ENCODE measurements around the gene VPS51. TPM values are rescaled to one million over a fixed set of nuclear protein-coding genes. Genes with fewer than 3 reads are reported as not detected.

VPS51 gene
- 56.1 and 77.0 TPM in 2 replicates for total RNA-seq (2022)
- percentile 72 among the genes with signal in this experiment for Bru-seq, nascent RNA
- percentile 79 among the genes with signal in this experiment for BruChase-seq, experiment 1, labeled RNA remaining after a 6-hour chase
- percentile 76 among the genes with signal in this experiment for BruChase-seq, experiment 2, labeled RNA remaining after a 2-hour chase
- long read RNA-seq, transcript VPS51-201 (10 exons, 2,714 nt) = major isoform, 117 of 158 reads
- long read RNA-seq, partial matches to known transcripts = 21 of 158 reads
- long read RNA-seq, other reads (novel, unspliced or antisense) = 20 of 158 reads

DNA sequence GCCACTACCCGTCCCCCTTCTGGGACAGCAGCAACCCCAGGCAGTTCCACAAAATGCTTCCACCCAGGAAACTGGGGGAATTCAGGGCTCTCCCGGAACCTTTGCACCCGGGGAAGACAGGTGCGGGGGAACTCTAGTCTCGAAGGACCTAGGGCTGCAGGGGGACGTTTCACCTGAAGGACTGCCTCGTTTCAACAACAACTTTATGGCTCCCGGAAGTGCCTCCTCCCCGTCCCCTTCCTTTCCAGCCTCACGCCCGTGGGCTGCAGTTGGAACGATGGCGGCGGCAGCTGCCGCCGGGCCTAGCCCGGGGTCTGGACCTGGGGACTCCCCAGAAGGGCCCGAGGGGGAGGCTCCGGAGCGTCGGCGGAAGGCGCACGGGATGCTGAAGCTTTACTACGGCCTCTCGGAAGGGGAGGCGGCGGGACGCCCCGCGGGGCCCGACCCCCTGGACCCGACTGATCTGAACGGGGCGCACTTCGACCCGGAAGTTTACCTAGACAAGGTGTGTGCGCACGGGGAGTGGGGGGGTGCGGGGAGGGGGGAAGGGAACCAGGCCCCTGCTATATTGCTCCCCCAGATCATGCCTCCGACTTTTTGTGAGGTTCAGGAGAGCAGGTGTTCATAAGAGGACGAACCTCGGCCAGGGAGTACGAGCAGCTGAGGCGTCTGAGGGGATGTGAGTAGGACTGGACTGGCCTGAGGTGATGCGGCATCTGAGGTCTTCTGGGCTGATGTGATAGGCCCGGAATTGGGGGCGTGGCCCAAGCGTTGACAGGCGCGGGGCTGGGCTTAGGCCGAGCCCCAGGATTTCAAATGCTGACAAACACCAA lies at the start of gene VPS51:
Gene VPS51 (plus strand): TSS at position 241 of the 833 bp plus-strand sequence. CDS start 37 bp downstream, at position 278.
- Mint-ChIP-seq H3K36me3 (ENCODE audit: insufficient read depth, unreplicated experiment) (no peaks in the 10 kb centered on the region), H3K4me1 (ENCODE audit: insufficient read depth, unreplicated experiment) (peaks cover 10% of the 10 kb centered on the region), H3K9me3 (ENCODE audit: unreplicated experiment) (no peaks in the 10 kb centered on the region), H3K27me3 (ENCODE audit: insufficient read depth, unreplicated experiment) (no peaks in the 10 kb centered on the region), H3K4me3 (ENCODE audit: unreplicated experiment) (peak within 1 kb of the TSS; percentile 80), H3K27ac (ENCODE audit: low read depth, unreplicated experiment) (peak within 1 kb of the TSS; percentile 89)
- ChIA-PET POLR2A (interaction anchor here (0.6 to 5.0 kb wide), 26 partner anchors 10 to 325 kb away, joined by 3 to 63 read pairs (median 5); partner anchors contain the start of genes ARL2, CAPN1, CDC42BPG and CDCA5), CTCF (interaction anchor here (0.5 to 9.2 kb wide), 7 partner anchors 16 to 320 kb away, joined by 3 to 94 read pairs (median 3); partner anchors contain the start of genes SF1 and TM7SF2)
- intact Hi-C loops (cut with micrococcal nuclease) = no loop called here
- TF ChIP-seq, protein P1, sequence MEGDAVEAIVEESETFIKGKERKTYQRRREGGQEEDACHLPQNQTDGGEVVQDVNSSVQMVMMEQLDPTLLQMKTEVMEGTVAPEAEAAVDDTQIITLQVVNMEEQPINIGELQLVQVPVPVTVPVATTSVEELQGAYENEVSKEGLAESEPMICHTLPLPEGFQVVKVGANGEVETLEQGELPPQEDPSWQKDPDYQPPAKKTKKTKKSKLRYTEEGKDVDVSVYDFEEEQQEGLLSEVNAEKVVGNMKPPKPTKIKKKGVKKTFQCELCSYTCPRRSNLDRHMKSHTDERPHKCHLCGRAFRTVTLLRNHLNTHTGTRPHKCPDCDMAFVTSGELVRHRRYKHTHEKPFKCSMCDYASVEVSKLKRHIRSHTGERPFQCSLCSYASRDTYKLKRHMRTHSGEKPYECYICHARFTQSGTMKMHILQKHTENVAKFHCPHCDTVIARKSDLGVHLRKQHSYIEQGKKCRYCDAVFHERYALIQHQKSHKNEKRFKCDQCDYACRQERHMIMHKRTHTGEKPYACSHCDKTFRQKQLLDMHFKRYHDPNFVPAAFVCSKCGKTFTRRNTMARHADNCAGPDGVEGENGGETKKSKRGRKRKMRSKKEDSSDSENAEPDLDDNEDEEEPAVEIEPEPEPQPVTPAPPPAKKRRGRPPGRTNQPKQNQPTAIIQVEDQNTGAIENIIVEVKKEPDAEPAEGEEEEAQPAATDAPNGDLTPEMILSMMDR (IDR thresholded peaks at IDR 0.05; ENCODE audit: unreplicated experiment) = no peak
- TSS peak; percentile 84 for BruUV-seq (replicated peaks)
- peak; percentile 88 for DNase-seq (ENCODE audit: unreplicated experiment)

DNA sequence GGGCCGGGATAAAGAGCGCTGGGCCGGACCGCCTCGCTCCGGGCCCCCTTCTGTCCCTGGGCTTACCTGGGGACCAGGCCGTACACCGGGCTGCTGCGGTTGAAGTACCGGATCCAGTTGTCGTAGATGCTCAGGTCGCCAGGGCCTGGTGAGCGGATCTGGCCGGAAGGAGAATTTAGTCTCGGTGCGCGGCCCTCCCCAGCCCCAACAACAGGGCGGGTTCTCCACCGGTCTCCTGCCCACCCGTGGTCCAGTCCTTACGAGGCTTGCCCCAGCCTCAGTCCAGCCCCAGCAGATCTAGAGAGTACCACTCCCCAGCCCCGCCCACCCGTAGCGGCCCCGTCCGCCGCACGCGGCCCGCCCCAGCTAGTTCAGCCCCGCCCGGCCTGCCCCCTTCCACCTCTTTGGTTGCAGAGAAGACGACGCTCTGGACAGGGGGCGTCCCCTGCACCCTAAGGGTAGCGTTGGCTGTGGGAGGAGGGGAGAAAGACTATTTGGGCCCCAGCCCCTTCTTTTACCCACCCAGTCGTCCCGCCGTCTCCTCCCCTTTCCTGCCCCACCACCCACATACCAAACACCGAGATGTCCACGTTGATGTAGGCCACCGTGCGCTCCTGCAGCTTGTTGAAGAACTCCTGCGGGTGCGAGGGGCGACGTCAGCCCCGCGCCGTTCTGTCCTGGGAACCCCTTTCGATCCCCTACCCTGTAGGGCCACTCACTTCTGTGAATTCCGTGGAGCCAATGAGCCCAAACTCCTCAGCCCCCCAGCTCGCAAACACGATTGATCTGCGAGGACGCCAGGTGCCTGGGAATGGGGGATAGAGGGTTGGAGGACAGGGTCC lies 48.2 kb upstream of the VPS51 start:
- H3K27me3 Mint-ChIP-seq (ENCODE audit: insufficient read depth, unreplicated experiment) = no peaks in the 10 kb centered on the region
- no peak overlapping the region for H3K27ac Mint-ChIP-seq (ENCODE audit: low read depth, unreplicated experiment)
- H3K9me3 Mint-ChIP-seq (ENCODE audit: unreplicated experiment) = no peaks in the 10 kb centered on the region
- no peak overlapping the region for H3K4me3 Mint-ChIP-seq (ENCODE audit: unreplicated experiment)
- H3K36me3 Mint-ChIP-seq (ENCODE audit: insufficient read depth, unreplicated experiment) = peaks cover 19% of the 10 kb centered on the region
- TF ChIP-seq, protein P1 (IDR thresholded peaks at IDR 0.05; ENCODE audit: unreplicated experiment) = no peak
- BruUV-seq (replicated peaks) = no TSS peak
- POLR2A ChIA-PET = no interaction called here
- no peak for DNase-seq (ENCODE audit: unreplicated experiment)
- CTCF ChIA-PET = interaction anchor here (0.7 kb wide), 1 partner anchor 24 kb away, joined by 3 read pairs; no protein-coding TSS in a partner anchor
- intact Hi-C loops (cut with micrococcal nuclease) = no loop called here
- H3K4me1 Mint-ChIP-seq (ENCODE audit: insufficient read depth, unreplicated experiment) = peaks cover 10% of the 10 kb centered on the region

DNA sequence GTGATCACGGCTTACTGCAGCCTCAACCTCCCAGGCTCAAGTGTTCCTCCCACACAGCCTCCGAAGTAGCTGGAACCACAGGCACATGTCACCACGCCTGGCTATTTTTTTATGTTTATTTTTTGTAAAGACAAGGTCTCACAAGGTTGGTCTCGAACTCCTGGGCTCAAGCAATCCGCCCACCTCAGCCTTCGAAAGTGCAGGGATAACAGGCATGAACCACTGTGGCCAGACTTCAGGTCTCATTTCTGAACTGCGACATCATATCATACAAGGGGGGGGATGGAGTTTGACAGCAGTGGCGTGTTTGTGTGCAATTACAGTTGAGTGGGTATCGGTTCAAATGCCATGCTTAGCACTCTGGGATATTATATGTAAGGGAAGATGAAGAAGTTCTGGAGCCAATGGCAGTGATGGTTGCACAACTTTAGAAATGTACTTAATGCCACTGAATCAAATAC lies 44.6 kb upstream of the VPS51 start:
- Mint-ChIP-seq H3K4me3 (ENCODE audit: unreplicated experiment) (no peak overlapping the region), H3K4me1 (ENCODE audit: insufficient read depth, unreplicated experiment) (no peaks in the 10 kb centered on the region), H3K27me3 (ENCODE audit: insufficient read depth, unreplicated experiment) (no peaks in the 10 kb centered on the region), H3K36me3 (ENCODE audit: insufficient read depth, unreplicated experiment) (no peaks in the 10 kb centered on the region), H3K9me3 (ENCODE audit: unreplicated experiment) (no peaks in the 10 kb centered on the region), H3K27ac (ENCODE audit: low read depth, unreplicated experiment) (no peak overlapping the region)
- intact Hi-C loops (cut with micrococcal nuclease) = no loop called here
- no peak for DNase-seq (ENCODE audit: unreplicated experiment)
- no TSS peak for BruUV-seq (replicated peaks)
- ChIA-PET CTCF (no interaction called here), POLR2A (no interaction called here)
- TF ChIP-seq, protein P1 (IDR thresholded peaks at IDR 0.05; ENCODE audit: unreplicated experiment) = no peak

Data from MCF 10A (cell line).